ENCODE data around the gene SLC37A3.

The SLC37A3 gene

DNA sequence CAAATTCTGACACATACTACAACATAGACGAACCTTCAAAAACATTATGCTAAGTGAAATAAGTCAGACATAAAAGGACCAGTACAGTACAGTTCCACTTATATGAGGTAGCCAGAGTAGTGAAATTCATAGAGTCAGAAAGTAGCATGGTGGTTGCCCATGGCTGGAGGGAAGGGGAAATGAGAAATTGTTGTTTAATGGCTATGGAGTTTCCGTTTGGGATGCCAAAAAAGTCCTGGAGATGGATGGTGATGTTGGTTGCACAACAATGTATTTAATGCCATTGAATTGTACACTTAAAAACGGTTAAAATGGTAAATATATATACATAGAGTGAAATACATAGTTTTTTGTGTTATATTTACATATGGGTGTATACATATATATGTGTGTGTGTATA is 2.1 kb upstream of the SLC37A3 start:
- DNase-seq (ENCODE audit: low spot score) = no peak

GRCh38 chr7:140398821-140399220 is 491 bp upstream of the SLC37A3 start:
- DNase-seq (ENCODE audit: low spot score) = no peak

GRCh38 chr7:140393756-140394306 is 4.5 kb downstream of the SLC37A3 start:
- DNase-seq (ENCODE audit: low spot score) = no peak

GRCh38 chr7:140391634-140392033 is 6.7 kb downstream of the SLC37A3 start:
- no peak for DNase-seq (ENCODE audit: low spot score)

GRCh38 chr7:140390466-140391190 is 7.7 kb downstream of the SLC37A3 start:
- no peak for DNase-seq (ENCODE audit: low spot score)

- no peak for DNase-seq (ENCODE audit: low spot score)
Observed at GRCh38 chr7:140390034-140390433, 8.3 kb downstream of the SLC37A3 start.

DNA sequence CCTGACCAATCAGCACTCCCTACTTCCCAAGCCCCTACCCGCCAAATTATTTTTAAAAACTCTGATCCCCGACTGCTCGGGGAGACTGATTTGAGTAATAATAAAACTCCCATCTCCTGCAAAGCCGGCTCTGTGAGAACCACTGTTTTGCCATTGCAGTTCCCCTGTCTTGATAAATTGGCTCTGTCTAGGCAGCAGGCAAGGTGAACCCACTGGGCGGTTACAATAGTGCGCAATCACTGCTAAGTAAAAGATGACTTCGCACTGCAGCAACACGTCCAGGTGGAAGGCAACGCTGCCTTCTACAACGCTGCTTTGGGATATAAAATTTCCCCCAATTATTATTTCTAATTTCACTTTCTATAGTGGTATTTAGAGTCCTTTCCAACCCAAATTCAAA is 8.9 kb downstream of the SLC37A3 start:
- DNase-seq (ENCODE audit: low spot score) = no peak

- no peak for DNase-seq (ENCODE audit: low spot score)
Observed at GRCh38 chr7:140384894-140385545, 13.3 kb downstream of the SLC37A3 start.

DNA sequence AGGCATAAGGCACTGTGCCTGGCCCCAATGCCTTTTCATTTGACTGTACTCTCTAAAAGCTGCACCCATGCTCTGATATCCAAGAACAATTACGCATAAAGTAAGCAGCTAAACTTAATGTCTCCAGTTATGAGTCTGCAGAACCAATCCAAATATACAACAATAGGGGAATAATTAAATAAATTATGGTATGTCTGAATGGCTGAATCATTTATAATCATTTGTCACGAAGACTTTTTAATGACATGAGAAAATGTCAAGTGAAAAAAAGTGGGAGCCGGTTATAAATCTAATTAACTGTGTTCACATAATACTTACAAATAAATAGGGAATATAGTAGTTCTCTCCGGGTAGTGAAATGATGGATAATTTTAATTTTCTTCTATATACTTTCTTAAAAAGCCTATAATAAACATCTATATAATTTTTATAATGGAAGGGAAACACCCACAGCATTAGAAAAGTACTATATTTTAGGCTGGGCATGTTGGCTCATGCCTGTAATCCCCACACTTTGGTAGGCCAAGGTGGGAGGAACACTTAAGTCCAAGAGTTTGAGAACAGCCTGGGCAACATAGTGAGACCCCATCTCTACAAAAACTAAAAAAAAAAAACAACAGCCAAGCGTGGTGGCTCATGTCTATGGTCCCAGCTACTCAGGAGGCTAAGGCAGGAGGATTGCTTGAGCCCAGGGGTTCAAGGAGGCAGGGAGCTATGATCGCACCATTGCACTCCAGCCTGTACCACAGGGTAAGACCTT is 14.2 kb downstream of the SLC37A3 start:
- DNase-seq (ENCODE audit: low spot score) = no peak

- no peak for DNase-seq (ENCODE audit: low spot score)
Observed at GRCh38 chr7:140375892-140376730, 22.2 kb downstream of the SLC37A3 start.

DNA sequence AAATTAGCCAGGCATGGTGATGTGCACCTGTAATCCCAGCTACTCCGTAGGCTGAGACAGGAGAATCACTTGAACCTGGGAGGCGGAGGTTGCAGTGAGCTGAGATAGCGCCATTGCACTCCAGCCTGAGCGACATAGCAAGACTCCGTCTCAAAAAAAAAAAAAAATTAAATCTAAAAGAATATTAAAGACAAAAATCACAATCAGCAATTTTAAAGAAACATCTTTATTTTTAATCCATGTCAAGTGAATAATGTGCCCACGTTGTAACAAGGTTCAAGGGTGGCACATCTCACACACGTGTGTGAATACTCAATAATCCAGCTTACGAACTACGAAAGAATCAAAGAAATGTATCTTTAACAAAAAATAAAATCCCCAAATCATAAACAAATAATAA is 23.0 kb downstream of the SLC37A3 start:
- DNase-seq (ENCODE audit: low spot score) = no peak

DNA sequence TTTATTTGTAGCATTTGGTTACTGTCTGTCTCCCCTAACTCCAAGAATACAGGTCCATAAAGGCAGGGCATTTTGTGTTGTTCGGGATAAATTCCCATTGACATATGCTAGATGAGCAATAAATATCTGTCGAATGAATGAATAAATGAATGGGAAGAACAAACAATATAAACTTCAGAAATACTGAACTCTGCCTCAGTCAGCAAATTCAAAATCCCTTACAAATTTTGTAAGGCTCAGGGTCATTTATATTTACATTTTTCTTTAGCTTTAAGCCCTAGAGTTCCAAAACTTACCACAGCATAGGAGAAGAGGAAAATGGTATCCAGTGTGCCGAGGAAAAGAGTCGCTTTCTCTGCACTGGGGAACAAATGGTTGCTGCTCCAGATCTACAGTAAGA is 29.0 kb downstream of the SLC37A3 start:
- DNase-seq (ENCODE audit: low spot score) = no peak

GRCh38 chr7:140367528-140367927 is 30.8 kb downstream of the SLC37A3 start:
- DNase-seq (ENCODE audit: low spot score) = no peak

DNA sequence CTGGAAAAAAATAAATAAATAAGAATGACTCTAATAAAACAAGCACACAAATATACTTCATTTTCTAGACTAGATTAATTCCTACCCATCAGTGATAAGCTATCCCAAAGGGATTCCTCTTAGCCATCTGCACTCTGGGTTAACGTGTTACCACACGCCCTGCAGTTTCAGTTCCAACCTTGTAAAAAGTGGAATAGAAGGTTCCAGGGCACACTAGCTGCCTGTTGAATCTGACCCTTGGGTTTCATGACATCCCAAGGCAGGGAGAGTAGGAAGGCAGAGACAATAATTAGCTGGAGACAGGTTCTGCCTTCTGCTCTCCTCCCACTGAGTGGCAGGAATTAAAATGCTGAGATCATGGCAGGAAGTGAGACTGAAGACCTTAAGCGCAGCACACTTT is 33.5 kb downstream of the SLC37A3 start:
- DNase-seq (ENCODE audit: low spot score) = no peak

- DNase-seq (ENCODE audit: low spot score) = no peak
Observed at GRCh38 chr7:140360697-140361229, 37.6 kb downstream of the SLC37A3 start.

- no peak for DNase-seq (ENCODE audit: low spot score)
Observed at GRCh38 chr7:140358412-140359051, 39.8 kb downstream of the SLC37A3 start.

GRCh38 chr7:140358024-140358411 is 40.3 kb downstream of the SLC37A3 start:
- no peak for DNase-seq (ENCODE audit: low spot score)

- no peak for DNase-seq (ENCODE audit: low spot score)
Observed at GRCh38 chr7:140350056-140350455, 48.3 kb downstream of the SLC37A3 start.

DNA sequence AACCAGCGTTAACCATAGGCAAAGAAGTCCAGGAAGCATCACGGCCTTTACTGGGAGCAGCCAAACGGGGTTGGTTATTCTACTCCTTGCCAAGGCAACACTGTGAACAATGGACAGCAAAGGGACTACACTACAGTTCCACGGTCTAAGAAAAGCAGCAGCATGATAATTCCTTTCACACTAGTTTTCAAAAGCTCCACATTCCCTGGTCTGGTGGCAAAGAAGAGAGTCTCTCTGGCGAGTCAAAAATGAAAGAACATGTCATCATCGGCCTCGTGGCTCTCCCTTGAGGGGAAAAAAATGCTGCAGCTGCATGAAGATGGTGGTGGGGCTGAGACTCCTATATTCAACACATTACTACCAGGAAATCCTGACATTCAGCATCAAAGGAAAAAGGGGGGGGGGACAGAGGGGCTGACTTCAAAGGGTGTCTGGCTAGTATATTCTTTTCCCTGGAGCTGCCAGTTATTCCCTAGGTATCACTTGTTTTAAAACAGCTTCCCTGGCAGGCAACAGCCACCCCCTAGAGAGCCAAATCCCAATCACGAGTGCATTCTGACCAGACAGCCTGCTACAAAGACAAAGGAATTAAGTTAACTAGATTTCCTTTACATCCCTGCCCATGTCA is 49.1 kb downstream of the SLC37A3 start:
- DNase-seq (ENCODE audit: low spot score) = no peak

DNA sequence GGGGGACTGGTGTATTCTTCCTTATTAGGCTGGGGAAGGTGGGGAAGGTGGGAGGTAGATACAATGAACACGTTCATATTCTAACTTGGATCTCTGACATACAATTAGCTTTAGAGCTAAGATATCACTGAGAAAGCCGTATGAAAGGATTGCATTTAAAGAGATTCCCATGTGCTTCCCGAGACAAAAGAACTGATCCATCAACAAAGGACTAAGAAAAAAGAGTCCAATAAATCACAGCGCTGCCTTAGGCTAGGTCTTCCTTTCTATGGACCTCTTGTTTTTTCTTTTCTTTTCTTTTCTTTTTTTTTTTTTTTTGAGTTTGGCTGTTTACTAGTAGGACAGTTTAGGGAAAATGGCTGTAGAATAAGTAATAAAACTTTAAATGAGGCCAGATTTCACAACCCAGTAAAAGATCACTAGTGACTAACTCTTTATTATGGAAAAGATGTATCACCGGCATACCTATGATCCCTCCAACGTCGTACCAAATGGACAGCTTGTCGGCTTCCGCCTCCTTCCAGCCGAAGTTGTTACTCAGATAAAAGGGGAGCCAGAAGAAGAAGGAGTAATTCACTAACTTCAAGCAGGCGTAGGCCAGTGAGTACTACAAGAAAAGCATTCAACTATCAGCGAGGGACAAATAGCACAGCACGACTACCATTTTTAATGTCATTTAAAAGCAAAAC is 50.0 kb downstream of the SLC37A3 start:
- DNase-seq (ENCODE audit: low spot score) = no peak
